ENCODE data around the gene VGF.
"Not testable (repeated sequence)": the region's sequence is repeated elsewhere in the genome, so short reads cannot be mapped to it uniquely, and the experiment has no call there.

Gene VGF

GRCh38 chr7:101123703-101124068 is 41.7 kb downstream of the VGF start:
- peaks cover 37% of the 10 kb centered on the region for H3K4me1 ChIP-seq (ENCODE audit: insufficient read depth, low read length)
- H3K27ac ChIP-seq (ENCODE audit: low read length) = no peak overlapping the region
- H4K20me1 ChIP-seq (ENCODE audit: insufficient read depth, low read length) = 0 out of 2 replicates have a peak, but pooled peaks cover 3% of the 10 kb centered on the region
- H3K9ac ChIP-seq (ENCODE audit: low read depth, low read length) = no peak overlapping the region
- ATAC-seq (ENCODE audit: insufficient read depth, low read depth) = no peak
- H2AFZ ChIP-seq (ENCODE audit: low read depth, low read length) = no peak overlapping the region
- H3K4me3 ChIP-seq (ENCODE audit: low read depth in 1 of 2, low read length in 2 of 2) = no peak overlapping the region
- no peaks in the 10 kb centered on the region for H3K9me3 ChIP-seq (ENCODE audit: insufficient read depth, low read length, severe bottlenecking)
- no peaks in the 10 kb centered on the region for H3K36me3 ChIP-seq (ENCODE audit: insufficient read depth, low read length)
- no peak overlapping the region for H3K4me2 ChIP-seq (ENCODE audit: insufficient read depth, low read length)
- no peaks in the 10 kb centered on the region for H3K79me2 ChIP-seq (ENCODE audit: insufficient read depth, low read length)
- DNase-seq = no peak
- no peaks in the 10 kb centered on the region for H3K27me3 ChIP-seq (ENCODE audit: insufficient read depth, low read length, poor library complexity)
- TF ChIP-seq EZH2 (IDR thresholded peaks at IDR 0.05; ENCODE audit: borderline replicate concordance, low read depth, low read length, severe bottlenecking) = no peak
- TF ChIP-seq, protein P1, sequence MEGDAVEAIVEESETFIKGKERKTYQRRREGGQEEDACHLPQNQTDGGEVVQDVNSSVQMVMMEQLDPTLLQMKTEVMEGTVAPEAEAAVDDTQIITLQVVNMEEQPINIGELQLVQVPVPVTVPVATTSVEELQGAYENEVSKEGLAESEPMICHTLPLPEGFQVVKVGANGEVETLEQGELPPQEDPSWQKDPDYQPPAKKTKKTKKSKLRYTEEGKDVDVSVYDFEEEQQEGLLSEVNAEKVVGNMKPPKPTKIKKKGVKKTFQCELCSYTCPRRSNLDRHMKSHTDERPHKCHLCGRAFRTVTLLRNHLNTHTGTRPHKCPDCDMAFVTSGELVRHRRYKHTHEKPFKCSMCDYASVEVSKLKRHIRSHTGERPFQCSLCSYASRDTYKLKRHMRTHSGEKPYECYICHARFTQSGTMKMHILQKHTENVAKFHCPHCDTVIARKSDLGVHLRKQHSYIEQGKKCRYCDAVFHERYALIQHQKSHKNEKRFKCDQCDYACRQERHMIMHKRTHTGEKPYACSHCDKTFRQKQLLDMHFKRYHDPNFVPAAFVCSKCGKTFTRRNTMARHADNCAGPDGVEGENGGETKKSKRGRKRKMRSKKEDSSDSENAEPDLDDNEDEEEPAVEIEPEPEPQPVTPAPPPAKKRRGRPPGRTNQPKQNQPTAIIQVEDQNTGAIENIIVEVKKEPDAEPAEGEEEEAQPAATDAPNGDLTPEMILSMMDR (IDR thresholded peaks at IDR 0.05; ENCODE audit: borderline replicate concordance, extremely low read depth, low read length, poor library complexity, severe bottlenecking) = no peak

DNA sequence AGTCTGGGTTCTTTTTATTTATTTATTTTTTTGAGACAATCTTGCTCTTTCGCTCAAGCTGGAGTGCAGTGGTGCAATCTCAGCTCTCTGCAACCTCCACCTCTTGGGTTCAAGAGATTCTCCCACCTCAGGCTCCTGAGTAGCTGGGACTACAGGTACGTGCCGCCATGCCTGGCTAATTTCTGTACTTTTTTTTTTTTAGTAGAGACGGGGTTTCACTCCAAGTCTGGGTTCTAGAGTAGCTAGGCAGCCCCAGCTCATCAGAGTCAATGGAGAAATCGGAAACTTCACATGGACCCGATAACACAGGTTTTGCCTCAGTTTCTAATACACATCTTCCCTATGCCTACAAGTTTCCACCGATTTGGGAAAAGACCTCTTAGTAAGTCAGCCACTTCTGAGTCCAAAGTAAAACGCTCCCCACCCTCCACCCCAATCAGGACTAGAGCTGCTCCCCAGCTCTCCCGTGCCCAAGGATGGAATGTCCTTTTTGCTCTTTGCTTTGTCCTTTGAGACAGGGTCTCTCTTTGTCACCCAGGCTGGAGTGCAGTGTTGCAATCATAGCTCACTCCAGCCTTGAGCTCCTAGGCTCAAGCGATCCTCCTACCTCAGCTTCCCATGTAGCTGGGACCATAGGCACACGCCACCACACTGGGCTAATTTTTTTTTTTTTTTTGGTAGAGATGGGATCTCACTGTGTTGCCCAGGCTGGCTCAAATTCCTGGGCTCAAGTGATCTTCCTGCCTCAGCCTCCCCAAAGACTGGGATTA is 42.3 kb downstream of the VGF start:
- Histone ChIP-seq H4K20me1 (ENCODE audit: insufficient read depth, low read length) (0 out of 2 replicates have a peak, but pooled peaks cover 3% of the 10 kb centered on the region), H3K4me2 (ENCODE audit: insufficient read depth, low read length) (no peak overlapping the region), H3K36me3 (ENCODE audit: insufficient read depth, low read length) (no peaks in the 10 kb centered on the region), H3K9ac (ENCODE audit: low read depth, low read length) (no peak overlapping the region), H3K4me1 (ENCODE audit: insufficient read depth, low read length) (peaks cover 37% of the 10 kb centered on the region), H3K79me2 (ENCODE audit: insufficient read depth, low read length) (no peaks in the 10 kb centered on the region), H3K9me3 (ENCODE audit: insufficient read depth, low read length, severe bottlenecking) (no peaks in the 10 kb centered on the region), H3K27me3 (ENCODE audit: insufficient read depth, low read length, poor library complexity) (no peaks in the 10 kb centered on the region), H3K27ac (ENCODE audit: low read length) (no peak overlapping the region), H2AFZ (ENCODE audit: low read depth, low read length) (no peak overlapping the region), H3K4me3 (ENCODE audit: low read depth in 1 of 2, low read length in 2 of 2) (no peak overlapping the region)
- no peak for ATAC-seq (ENCODE audit: insufficient read depth, low read depth)
- TF ChIP-seq EZH2 (IDR thresholded peaks at IDR 0.05; ENCODE audit: borderline replicate concordance, low read depth, low read length, severe bottlenecking) = no peak
- TF ChIP-seq, protein P1 (IDR thresholded peaks at IDR 0.05; ENCODE audit: borderline replicate concordance, extremely low read depth, low read length, poor library complexity, severe bottlenecking) = no peak
- no peak for DNase-seq

DNA sequence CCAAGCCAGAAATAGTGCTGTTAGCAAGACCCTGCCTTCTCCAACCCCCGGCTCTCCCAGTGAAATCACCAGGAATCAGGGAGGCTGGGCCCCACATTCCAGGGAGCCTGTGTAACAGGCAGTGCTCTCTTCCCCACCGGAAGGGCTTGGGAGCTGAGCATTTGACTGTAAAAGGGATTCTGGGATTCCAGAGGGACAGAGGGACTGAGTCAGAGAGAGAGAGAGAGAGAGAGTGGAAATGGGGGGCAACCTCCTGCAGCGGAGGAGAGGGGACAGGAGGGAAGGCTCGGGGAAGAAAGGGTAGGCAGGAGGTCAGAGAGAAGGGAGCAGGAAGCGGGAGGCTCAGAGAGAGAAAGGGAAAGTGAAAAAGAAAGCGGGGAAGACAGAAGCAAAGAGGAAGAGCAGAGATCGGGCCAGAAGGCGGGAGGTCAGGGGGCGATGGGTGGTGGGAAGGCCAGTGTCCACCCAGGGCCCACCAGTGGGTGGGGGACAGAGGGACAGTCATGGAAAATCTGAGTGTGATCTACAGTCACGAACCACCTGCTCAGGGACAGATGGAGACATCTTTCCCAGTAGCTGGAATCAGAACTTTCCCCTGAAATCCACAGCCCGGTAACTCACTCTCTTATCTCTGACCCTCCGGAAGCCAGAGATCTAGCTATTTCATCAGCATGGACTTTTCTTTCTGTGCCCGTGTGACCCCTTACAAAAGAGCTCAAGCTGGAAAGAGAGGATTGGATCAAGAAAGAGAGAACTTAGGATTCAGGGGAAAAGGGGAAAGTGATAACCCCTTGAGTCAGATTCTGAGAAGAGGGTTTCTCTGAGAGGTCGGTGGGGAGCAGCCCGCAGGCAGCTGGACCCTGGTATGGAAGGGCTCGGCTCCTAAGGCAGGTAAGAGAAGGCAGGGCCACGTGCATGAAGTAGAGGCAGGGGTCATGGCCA is 43.1 kb downstream of the VGF start:
- Histone ChIP-seq H3K9ac (ENCODE audit: low read depth, low read length) (no peak overlapping the region), H3K79me2 (ENCODE audit: insufficient read depth, low read length) (no peaks in the 10 kb centered on the region), H2AFZ (ENCODE audit: low read depth, low read length) (no peak overlapping the region), H3K27me3 (ENCODE audit: insufficient read depth, low read length, poor library complexity) (no peaks in the 10 kb centered on the region), H4K20me1 (ENCODE audit: insufficient read depth, low read length) (0 out of 2 replicates have a peak, but pooled peaks cover 3% of the 10 kb centered on the region), H3K36me3 (ENCODE audit: insufficient read depth, low read length) (no peaks in the 10 kb centered on the region), H3K4me2 (ENCODE audit: insufficient read depth, low read length) (no peak overlapping the region), H3K27ac (ENCODE audit: low read length) (no peak overlapping the region), H3K4me1 (ENCODE audit: insufficient read depth, low read length) (peaks cover 33% of the 10 kb centered on the region), H3K9me3 (ENCODE audit: insufficient read depth, low read length, severe bottlenecking) (no peaks in the 10 kb centered on the region), H3K4me3 (ENCODE audit: low read depth in 1 of 2, low read length in 2 of 2) (no peak overlapping the region)
- no peak for ATAC-seq (ENCODE audit: insufficient read depth, low read depth)
- TF ChIP-seq, protein P1 (IDR thresholded peaks at IDR 0.05; ENCODE audit: borderline replicate concordance, extremely low read depth, low read length, poor library complexity, severe bottlenecking) = no peak
- TF ChIP-seq EZH2 (IDR thresholded peaks at IDR 0.05; ENCODE audit: borderline replicate concordance, low read depth, low read length, severe bottlenecking) = no peak
- DNase-seq = no peak

- not testable (repeated sequence) for H3K9me3 ChIP-seq (ENCODE audit: insufficient read depth, low read length, severe bottlenecking); H3K79me2 ChIP-seq (ENCODE audit: insufficient read depth, low read length); H3K27ac ChIP-seq (ENCODE audit: low read length); H3K4me3 ChIP-seq (ENCODE audit: low read depth in 1 of 2, low read length in 2 of 2); H3K9ac ChIP-seq (ENCODE audit: low read depth, low read length); H2AFZ ChIP-seq (ENCODE audit: low read depth, low read length); H3K36me3 ChIP-seq (ENCODE audit: insufficient read depth, low read length); H4K20me1 ChIP-seq (ENCODE audit: insufficient read depth, low read length); DNase-seq; H3K4me2 ChIP-seq (ENCODE audit: insufficient read depth, low read length); ATAC-seq (ENCODE audit: insufficient read depth, low read depth); H3K27me3 ChIP-seq (ENCODE audit: insufficient read depth, low read length, poor library complexity)
- peaks cover 26% of the 10 kb centered on the region for H3K4me1 ChIP-seq (ENCODE audit: insufficient read depth, low read length)
These were observed 43.8 kb downstream of the VGF start for GRCh38 chr7:101121631-101121990.

Data from DND-41 (cell line).